Stomach (tissue), 9 donors: ENCODE measurements around the gene CHN1. TPM values are rescaled to one million over a fixed set of nuclear protein-coding genes. Genes with fewer than 3 reads are reported as not detected.

ENCODE experiments used
- DNase-seq, 2 donors: peaks; one replicate each; pipeline versions ENCODE4 v3.0.0 to v3.0.0-alpha.2; 2013 to 2019
- H3K27ac ChIP-seq, 5 donors: fragments of 200-600 bp in 4 of 5; sonication (generic) in 4 of 5; one replicate each; pipeline ENCODE4 v1.5.1; 2013 to 2019; ENCODE audit warnings: mild to moderate bottlenecking in 1 of 5, moderate library complexity in 1 of 5
- H3K27me3 ChIP-seq, 3 donors: fragments of 200-600 bp; sonication (generic); one replicate each; pipeline ENCODE4 v1.5.1; 2017 to 2019; ENCODE audit warnings: mixed run types in 1 of 3
- H3K36me3 ChIP-seq, 4 donors: fragments of 200-600 bp; sonication (generic); 1 replicate in 3 of 4; 2 replicates in 1 of 4; pipeline ENCODE4 v1.5.1; 2016 to 2019
- H3K4me1 ChIP-seq, 4 donors: fragments of 200-600 bp; sonication (generic); one replicate each; pipeline ENCODE4 v1.5.1; 2016 to 2019
- H3K4me3 ChIP-seq, 4 donors: fragments of 200-600 bp; sonication (generic) in 3 of 4; one replicate each; pipeline ENCODE4 v1.5.1; 2016 to 2019; ENCODE audit warnings: mild to moderate bottlenecking in 1 of 4
- H3K9me3 ChIP-seq, 4 donors: fragments of 200-600 bp; sonication (generic); one replicate each; pipeline ENCODE4 v1.5.1; 2016 to 2019
- EP300 ChIP-seq: sonication (generic); formaldehyde crosslinking; IDR thresholded peaks from one replicate; pipeline ENCODE4 v1.6.1; 2017; ENCODE audit warnings: antibody characterized with exemption
- POLR2A ChIP-seq, 4 donors: fragments of 450-650 bp; IDR thresholded peaks; one replicate each; pipeline ENCODE4 v1.6.1; 2016; ENCODE audit warnings: antibody characterized with exemption in 4 of 4, control low read depth in 2 of 4, mild to moderate bottlenecking in 1 of 4, moderate library complexity in 1 of 4
- POLR2AphosphoS5 ChIP-seq, 3 donors: sonication (generic); formaldehyde crosslinking; IDR thresholded peaks; one replicate each; pipeline ENCODE4 v1.6.1; 2016; ENCODE audit warnings: antibody characterized with exemption in 3 of 3
- WGBS, 5 donors: extraction: QIAGEN DNeasy Blood & Tissue Kit in 3 of 5; methylation state at CpG; one replicate each; pipeline versions ENCODE4 v1.1.5 to v1.1.7; 2013 to 2018; 5-methylcytosine and 5-hydroxymethylcytosine counted together
- intact Hi-C: fragments of 100-400 bp; cut with DNase I; formaldehyde crosslinking; loops from one replicate; pipeline ENCODE4 v1.15.1; 2023; ENCODE audit warnings: low total_unique reads
- polyA plus RNA-seq, 3 donors: library from polyadenylated mRNA; stranded (reverse); fragments of 200-250 nt; gene quantifications; one replicate each; pipeline ENCODE4 v1.2.3, GENCODE V29; 2013
- total RNA-seq, 5 donors: library from RNA; depleted of rRNA; stranded (reverse); fragments of >200 nt; gene quantifications; one replicate each; pipeline versions ENCODE4 v1.1.0 to v1.2.3, GENCODE V29; 2014 to 2016
- TF ChIP-seq, protein P1 (sequence below), 7 experiments: fragments of 450-650 bp in 4 of 7; fragments of 200-600 bp in 3 of 7; sonication (generic) in 3 of 7; IDR thresholded peaks; one replicate each; pipeline ENCODE4 v1.5.1; 2016 to 2019; ENCODE audit warnings: antibody characterized with exemption in 7 of 7, control low read depth in 2 of 7, mild to moderate bottlenecking in 1 of 7
- donor health status: healthy with polysubstance abuse.
- donor health status: Bipolar disorder and iron deficiency.
- donor health status: healthy.

Gene CHN1
- total and polyA plus RNA-seq, 8 donors = 2.3 to 50.9 (median 12.2) TPM; not detected in 1

DNA sequence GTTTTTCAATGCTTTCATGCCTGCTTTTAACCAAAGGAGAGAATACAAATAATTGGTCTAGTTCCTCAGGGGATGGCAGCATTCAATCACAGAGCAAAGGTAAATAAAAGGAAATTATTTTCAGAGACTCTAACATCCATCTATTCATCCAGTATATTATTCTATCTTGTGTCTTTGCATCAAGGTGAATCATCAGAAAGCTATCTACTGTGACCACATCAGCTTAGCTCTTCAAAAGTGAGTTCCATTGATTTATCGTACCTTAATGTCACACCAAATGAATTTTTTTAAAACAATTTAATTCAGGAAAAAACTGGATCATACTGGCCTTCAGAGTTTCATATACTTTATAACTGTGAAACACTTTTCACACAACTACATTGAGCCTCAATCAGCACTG, 66.1 kb downstream of the CHN1 start:
- DNase-seq = no peak
- H3K4me1 ChIP-seq = no peaks in the 10 kb centered on the region
- H3K27me3 ChIP-seq = no peaks in the 10 kb centered on the region
- H3K27ac ChIP-seq = no peak overlapping the region
- H3K36me3 ChIP-seq = no peaks in the 10 kb centered on the region
- peaks cover 0 to 3% (median 0%) of the 10 kb centered on the region in 4 donors for H3K9me3 ChIP-seq
- H3K4me3 ChIP-seq = no peak overlapping the region
- TF ChIP-seq POLR2AphosphoS5 (IDR thresholded peaks at IDR 0.05) = no peak
- TF ChIP-seq POLR2A (IDR thresholded peaks at IDR 0.05) = no peak
- TF ChIP-seq, protein P1, sequence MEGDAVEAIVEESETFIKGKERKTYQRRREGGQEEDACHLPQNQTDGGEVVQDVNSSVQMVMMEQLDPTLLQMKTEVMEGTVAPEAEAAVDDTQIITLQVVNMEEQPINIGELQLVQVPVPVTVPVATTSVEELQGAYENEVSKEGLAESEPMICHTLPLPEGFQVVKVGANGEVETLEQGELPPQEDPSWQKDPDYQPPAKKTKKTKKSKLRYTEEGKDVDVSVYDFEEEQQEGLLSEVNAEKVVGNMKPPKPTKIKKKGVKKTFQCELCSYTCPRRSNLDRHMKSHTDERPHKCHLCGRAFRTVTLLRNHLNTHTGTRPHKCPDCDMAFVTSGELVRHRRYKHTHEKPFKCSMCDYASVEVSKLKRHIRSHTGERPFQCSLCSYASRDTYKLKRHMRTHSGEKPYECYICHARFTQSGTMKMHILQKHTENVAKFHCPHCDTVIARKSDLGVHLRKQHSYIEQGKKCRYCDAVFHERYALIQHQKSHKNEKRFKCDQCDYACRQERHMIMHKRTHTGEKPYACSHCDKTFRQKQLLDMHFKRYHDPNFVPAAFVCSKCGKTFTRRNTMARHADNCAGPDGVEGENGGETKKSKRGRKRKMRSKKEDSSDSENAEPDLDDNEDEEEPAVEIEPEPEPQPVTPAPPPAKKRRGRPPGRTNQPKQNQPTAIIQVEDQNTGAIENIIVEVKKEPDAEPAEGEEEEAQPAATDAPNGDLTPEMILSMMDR (IDR thresholded peaks at IDR 0.05) = no peak
- TF ChIP-seq EP300 = no peak
- intact Hi-C loops = no loop called here
- 85 to 92% (median 86%) methylated on average over 1 of the region's 1 CpG for WGBS, 5 donors

DNA sequence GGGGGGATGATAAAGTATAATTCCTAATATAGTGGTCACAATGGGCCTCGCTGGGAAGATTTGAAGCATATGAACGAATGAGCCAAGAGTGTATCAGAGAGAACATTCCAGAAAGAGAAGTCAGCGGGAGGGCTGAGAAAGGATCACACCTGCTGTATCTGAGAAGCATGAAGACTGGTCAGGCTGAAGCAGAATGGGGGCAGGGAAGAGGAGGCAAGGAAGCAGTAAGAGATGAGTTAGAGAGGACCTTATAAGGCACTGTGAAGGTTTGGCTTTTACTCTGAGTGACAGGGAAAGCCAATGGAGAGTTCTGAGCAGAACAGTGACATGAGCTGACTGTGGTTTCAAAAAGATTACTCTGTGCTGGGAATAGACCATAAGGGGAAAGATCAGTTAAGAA, 73.5 kb downstream of the CHN1 start:
- WGBS, 5 donors = 87 to 98% (median 89%) methylated on average over 3 of the region's 3 CpGs
- Histone ChIP-seq H3K36me3 (no peaks in the 10 kb centered on the region), H3K27me3 (no peaks in the 10 kb centered on the region), H3K9me3 (peaks cover 0 to 8% (median 0%) of the 10 kb centered on the region in 4 donors), H3K27ac (no peak overlapping the region), H3K4me3 (no peak overlapping the region), H3K4me1 (no peaks in the 10 kb centered on the region)
- DNase-seq = no peak
- TF ChIP-seq POLR2A (IDR thresholded peaks at IDR 0.05) = no peak
- TF ChIP-seq POLR2AphosphoS5 (IDR thresholded peaks at IDR 0.05) = no peak
- TF ChIP-seq EP300 = no peak
- TF ChIP-seq, protein P1 (IDR thresholded peaks at IDR 0.05) = no peak
- intact Hi-C loops = no loop called here

DNA sequence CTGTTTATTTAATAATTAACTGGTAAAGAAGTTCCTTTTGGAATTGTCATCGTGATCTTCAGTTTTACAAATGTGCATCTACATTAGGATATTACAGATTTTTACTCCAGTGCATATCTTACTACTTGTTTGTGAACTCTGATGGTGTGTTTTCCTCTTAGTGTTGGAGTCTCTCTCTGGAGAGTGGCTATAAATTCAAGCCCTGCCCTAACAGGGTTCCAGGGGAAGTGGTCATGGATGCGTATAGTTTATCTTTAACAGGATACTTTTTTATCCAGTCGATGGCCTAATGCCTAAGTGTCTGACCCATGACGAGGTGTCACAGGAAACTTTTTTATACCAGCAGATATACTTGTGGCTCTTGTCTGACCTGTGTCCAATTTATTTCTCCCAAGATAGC, 75.4 kb downstream of the CHN1 start:
- TF ChIP-seq EP300 (no peak), POLR2AphosphoS5 (IDR thresholded peaks at IDR 0.05) (no peak), POLR2A (IDR thresholded peaks at IDR 0.05) (no peak)
- TF ChIP-seq, protein P1 (IDR thresholded peaks at IDR 0.05) = no peak
- 73 to 84% (median 82%) methylated on average over 4 of the region's 4 CpGs for WGBS, 5 donors

GRCh38 chr2:174925046-174925784, 80.0 kb downstream of the CHN1 start:
- TF ChIP-seq EP300 (no peak), POLR2A (IDR thresholded peaks at IDR 0.05) (no peak), POLR2AphosphoS5 (IDR thresholded peaks at IDR 0.05) (no peak)
- TF ChIP-seq, protein P1 (IDR thresholded peaks at IDR 0.05) = no peak

More for the DNA sequence above, 75.4 kb downstream of the CHN1 start:
- Histone ChIP-seq H3K36me3 (no peaks in the 10 kb centered on the region), H3K27ac (no peak overlapping the region), H3K9me3 (peaks cover 0 to 8% (median 0%) of the 10 kb centered on the region in 4 donors), H3K4me3 (no peak overlapping the region), H3K4me1 (no peaks in the 10 kb centered on the region), H3K27me3 (no peaks in the 10 kb centered on the region)
- intact Hi-C loops = no loop called here
- no peak for DNase-seq

More at GRCh38 chr2:174925046-174925784, 80.0 kb downstream of the CHN1 start:
- H3K4me3 ChIP-seq = no peak overlapping the region
- H3K36me3 ChIP-seq = no peaks in the 10 kb centered on the region
- WGBS, 5 donors = 86 to 90% (median 86%) methylated on average over 3 of the region's 3 CpGs
- H3K27ac ChIP-seq = no peak overlapping the region
- intact Hi-C loops = no loop called here
- no peak for DNase-seq
- no peaks in the 10 kb centered on the region for H3K27me3 ChIP-seq
- no peaks in the 10 kb centered on the region for H3K4me1 ChIP-seq
- H3K9me3 ChIP-seq = no peaks in the 10 kb centered on the region
